SU-DHL-6 (cell line): ENCODE measurements around the gene EDAR.

ENCODE experiments used
- H2AFZ ChIP-seq: fragments of 200-600 bp; sonication (generic); 2 replicates; pipeline ENCODE4 v1.6.1; 2014; ENCODE audit warnings: low read depth, mild to moderate bottlenecking, moderate library complexity, mixed read lengths, antibody characterized with exemption, low read length; ENCODE audit not compliant: severe bottlenecking
- H3F3A ChIP-seq: fragments of 200-600 bp; shearing (Covaris generic); 2 replicates; pipeline ENCODE4 v1.6.0; 2016; ENCODE audit warnings: antibody characterized with exemption, mild to moderate bottlenecking; ENCODE audit not compliant: insufficient read depth
- H3K27ac ChIP-seq: fragments of 200-600 bp; sonication (generic); 2 replicates; pipeline ENCODE4 v1.5.1; 2016; ENCODE audit warnings: low read depth, mild to moderate bottlenecking, low read length, moderate library complexity, mixed read lengths
- H3K27me3 ChIP-seq: fragments of 200-600 bp; sonication (generic), shearing (Covaris generic); 2 replicates; pipeline ENCODE4 v1.6.0; 2014; ENCODE audit warnings: mild to moderate bottlenecking, low read length
- H3K36me3 ChIP-seq: fragments of 200-600 bp; sonication (generic); 2 replicates; pipeline ENCODE4 v1.6.1; 2014; ENCODE audit warnings: mild to moderate bottlenecking, low read length, mixed read lengths
- H3K4me2 ChIP-seq: fragments of 300-600, 200-600 bp; shearing (Covaris generic), sonication (generic); 2 replicates; pipeline ENCODE4 v1.6.0; 2014; ENCODE audit warnings: low read length, low read depth, mild to moderate bottlenecking; ENCODE audit not compliant: poor library complexity, severe bottlenecking
- H3K4me3 ChIP-seq: fragments of 200-600 bp; sonication (generic); 2 replicates; pipeline ENCODE4 v1.5.1; 2014; ENCODE audit warnings: antibody characterized with exemption, low read length, mild to moderate bottlenecking, mixed read lengths; ENCODE audit not compliant: insufficient read depth, poor library complexity, severe bottlenecking
- H3K79me2 ChIP-seq: fragments of 200-600 bp; sonication (generic); 2 replicates; pipeline ENCODE4 v1.6.1; 2014; ENCODE audit warnings: mild to moderate bottlenecking, low read length, moderate library complexity; ENCODE audit not compliant: insufficient read depth
- H3K9ac ChIP-seq: fragments of 200-600 bp; sonication (generic); 2 replicates; pipeline ENCODE4 v1.7.0; 2014; ENCODE audit warnings: mild to moderate bottlenecking, low read length
- H3K9me2 ChIP-seq: fragments of 200-600 bp; sonication (generic); replicated peaks from 2 replicates; pipeline ENCODE4 v1.6.1; 2014; ENCODE audit warnings: low read length; ENCODE audit not compliant: insufficient read depth
- H3K9me3 ChIP-seq: fragments of 200-600 bp; sonication (generic); 2 replicates; pipeline ENCODE4 v1.6.1; 2014; ENCODE audit warnings: low read length, mixed read lengths; ENCODE audit not compliant: insufficient read depth
- H4K20me1 ChIP-seq: fragments of 200-600 bp; sonication (generic); 2 replicates; pipeline ENCODE4 v1.6.1; 2014; ENCODE audit warnings: low read depth, mild to moderate bottlenecking, antibody characterized with exemption, low read length, moderate library complexity, mixed read lengths
- EZH2phosphoT487 ChIP-seq: fragments of 200-600 bp; sonication (generic), shearing (Covaris generic); conservative IDR thresholded peaks from 2 replicates; pipeline ENCODE4 v1.6.1; 2018; ENCODE audit warnings: mild to moderate bottlenecking, antibody characterized with exemption, low read length, moderate library complexity, mixed read lengths
- TF ChIP-seq, protein P1 (sequence below): fragments of 200-600 bp; sonication (generic); IDR thresholded peaks from one replicate; pipeline ENCODE4 v1.5.1; 2017; ENCODE audit warnings: antibody characterized with exemption, mild to moderate bottlenecking, low read length, moderate library complexity; ENCODE audit not compliant: insufficient read depth, poor library complexity, severe bottlenecking

EDAR gene

DNA sequence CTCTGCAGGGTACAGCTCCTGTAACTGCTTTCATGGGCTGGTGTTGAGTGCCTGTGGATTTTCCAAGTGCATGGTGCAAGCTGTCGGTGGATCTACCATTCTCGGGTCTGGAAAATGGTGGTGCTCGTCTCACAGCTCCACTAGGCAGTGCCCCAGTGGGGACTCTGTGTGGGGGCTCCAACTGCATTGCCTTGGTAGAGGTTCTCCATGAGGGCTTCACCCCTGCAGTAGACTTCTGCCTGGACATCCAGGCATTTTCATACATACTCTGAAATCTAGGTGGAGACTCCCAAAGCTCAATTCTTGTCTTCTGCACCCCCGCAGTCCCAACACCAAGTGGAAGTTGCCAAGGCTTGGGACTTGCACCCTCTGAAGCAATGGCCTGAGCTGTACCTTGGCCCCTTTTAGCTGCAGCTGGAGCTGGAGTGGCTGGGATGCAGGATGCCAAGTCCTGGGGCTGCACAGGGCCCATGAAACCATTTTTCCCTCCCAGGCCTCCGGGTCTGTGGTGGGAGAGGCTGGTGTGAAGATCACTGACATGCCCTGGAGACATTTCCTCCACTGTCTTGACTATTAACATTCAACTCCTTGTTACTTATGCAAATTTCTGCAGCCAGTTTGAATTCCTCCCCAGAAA lies 41.6 kb downstream of the EDAR start:
- no peak overlapping the region for H3K27ac ChIP-seq
- H3F3A ChIP-seq, result no peaks in the 10 kb centered on the region
- H2AFZ ChIP-seq, result no peak overlapping the region
- no peaks in the 10 kb centered on the region for H3K27me3 ChIP-seq
- H3K36me3 ChIP-seq, result no peaks in the 10 kb centered on the region
- H3K9ac ChIP-seq, result no peak overlapping the region
- peaks cover 19% of the 10 kb centered on the region; the same call in 1 of the 2 replicates for H3K9me3 ChIP-seq
- no peak overlapping the region for H3K4me2 ChIP-seq
- no peaks in the 10 kb centered on the region for H3K79me2 ChIP-seq
- H4K20me1 ChIP-seq, result no peaks in the 10 kb centered on the region
- H3K4me3 ChIP-seq, result no peak overlapping the region
- TF ChIP-seq EZH2phosphoT487, result no peak
- TF ChIP-seq, protein P1, sequence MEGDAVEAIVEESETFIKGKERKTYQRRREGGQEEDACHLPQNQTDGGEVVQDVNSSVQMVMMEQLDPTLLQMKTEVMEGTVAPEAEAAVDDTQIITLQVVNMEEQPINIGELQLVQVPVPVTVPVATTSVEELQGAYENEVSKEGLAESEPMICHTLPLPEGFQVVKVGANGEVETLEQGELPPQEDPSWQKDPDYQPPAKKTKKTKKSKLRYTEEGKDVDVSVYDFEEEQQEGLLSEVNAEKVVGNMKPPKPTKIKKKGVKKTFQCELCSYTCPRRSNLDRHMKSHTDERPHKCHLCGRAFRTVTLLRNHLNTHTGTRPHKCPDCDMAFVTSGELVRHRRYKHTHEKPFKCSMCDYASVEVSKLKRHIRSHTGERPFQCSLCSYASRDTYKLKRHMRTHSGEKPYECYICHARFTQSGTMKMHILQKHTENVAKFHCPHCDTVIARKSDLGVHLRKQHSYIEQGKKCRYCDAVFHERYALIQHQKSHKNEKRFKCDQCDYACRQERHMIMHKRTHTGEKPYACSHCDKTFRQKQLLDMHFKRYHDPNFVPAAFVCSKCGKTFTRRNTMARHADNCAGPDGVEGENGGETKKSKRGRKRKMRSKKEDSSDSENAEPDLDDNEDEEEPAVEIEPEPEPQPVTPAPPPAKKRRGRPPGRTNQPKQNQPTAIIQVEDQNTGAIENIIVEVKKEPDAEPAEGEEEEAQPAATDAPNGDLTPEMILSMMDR, result no peak
- H3K9me2 ChIP-seq, result no peaks in the 10 kb centered on the region

DNA sequence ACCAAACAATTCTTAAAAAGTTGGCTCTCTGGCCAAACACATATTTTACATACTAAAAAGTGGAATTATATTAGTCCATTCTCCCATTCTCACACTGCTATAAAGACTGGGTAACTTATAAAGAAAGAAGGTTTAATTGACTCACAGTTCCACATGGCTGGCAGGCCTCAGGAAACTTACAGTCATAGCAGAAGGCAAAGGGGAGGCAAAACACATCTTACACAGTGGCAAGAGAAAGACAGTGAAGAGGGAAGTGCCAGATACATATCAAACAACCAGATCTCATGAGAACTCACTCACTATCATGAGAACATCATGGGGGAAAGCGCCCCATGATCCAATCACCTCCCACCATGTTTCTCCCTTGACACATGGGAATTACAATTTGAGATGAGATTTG lies 42.6 kb downstream of the EDAR start:
- H3K9me2 ChIP-seq, result no peaks in the 10 kb centered on the region
- no peaks in the 10 kb centered on the region for H4K20me1 ChIP-seq
- no peak overlapping the region for H3K9ac ChIP-seq

DNA sequence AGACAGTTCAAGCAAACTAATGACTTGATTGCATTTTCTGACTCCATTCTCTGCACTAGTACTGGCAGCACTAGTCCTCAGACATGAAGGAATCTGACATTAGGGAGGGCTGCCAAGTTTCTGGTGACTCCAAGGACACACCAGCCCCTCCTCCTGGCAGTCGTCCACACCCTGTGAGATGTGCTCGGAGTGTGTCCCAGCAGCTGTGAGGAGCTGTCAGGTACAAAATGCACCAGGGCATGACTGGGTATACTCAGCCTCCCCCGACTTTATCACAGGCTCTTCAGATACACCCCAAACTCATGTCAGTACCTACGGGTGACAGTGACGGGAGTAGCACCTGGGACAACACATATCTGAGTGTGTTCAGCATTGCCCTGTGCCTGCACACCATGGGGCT lies 43.1 kb downstream of the EDAR start:
- Histone ChIP-seq H3K79me2 (no peaks in the 10 kb centered on the region), H2AFZ (no peak overlapping the region), H4K20me1 (no peaks in the 10 kb centered on the region), H3K36me3 (no peaks in the 10 kb centered on the region), H3K27ac (no peak overlapping the region), H3F3A (no peaks in the 10 kb centered on the region), H3K9me3 (peaks cover 19% of the 10 kb centered on the region; the same call in 1 of the 2 replicates), H3K27me3 (no peaks in the 10 kb centered on the region), H3K9ac (no peak overlapping the region), H3K4me2 (no peak overlapping the region), H3K4me3 (no peak overlapping the region), H3K9me2 (no peaks in the 10 kb centered on the region)
- no peak for TF ChIP-seq EZH2phosphoT487
- TF ChIP-seq, protein P1, result no peak

More for the DNA sequence above, 42.6 kb downstream of the EDAR start:
- Histone ChIP-seq H3K4me2 (no peak overlapping the region), H2AFZ (no peak overlapping the region), H3K9me3 (peaks cover 19% of the 10 kb centered on the region; the same call in 1 of the 2 replicates), H3K27me3 (no peaks in the 10 kb centered on the region), H3K4me3 (no peak overlapping the region), H3K79me2 (no peaks in the 10 kb centered on the region), H3K36me3 (no peaks in the 10 kb centered on the region), H3F3A (no peaks in the 10 kb centered on the region), H3K27ac (no peak overlapping the region)
- TF ChIP-seq EZH2phosphoT487, result no peak
- TF ChIP-seq, protein P1, result no peak
